WTC11 (cell line): ENCODE measurements around the gene FSTL4. TPM values are rescaled to one million over a fixed set of nuclear protein-coding genes. Genes with fewer than 3 reads are reported as not detected.

Source experiments
- ATAC-seq: fragments of 200-7000 bp; cut with Tn5 transposase; 2 replicates; pipeline ENCODE4 v1.10.0; 2021; ENCODE audit warnings: mild to moderate bottlenecking, moderate library complexity
- CTCF ChIA-PET: fragments of 300-600 bp; sonication (Branson Sonifier 250); formaldehyde crosslinking; loops from one replicate; lab custom pipeline; 2021; ENCODE audit warnings: antibody characterized with exemption; lab: Charles Lee
- POLR2A ChIA-PET: fragments of 350-600 bp; sonication (Branson Sonifier 250); formaldehyde crosslinking; loops from one replicate; lab custom pipeline; 2021; ENCODE audit warnings: antibody characterized with exemption; lab: Charles Lee
- DNase-seq: peaks from one replicate; pipeline ENCODE4 v3.0.0; 2021; ENCODE audit warnings: low spot score
- H3K27ac Mint-ChIP-seq: 2 replicates; pipeline ENCODE4 v1.8.0; 2021; ENCODE audit warnings: mixed read lengths
- H3K27me3 Mint-ChIP-seq: 2 replicates; pipeline ENCODE4 v1.8.0; 2021; ENCODE audit warnings: low read depth, mild to moderate bottlenecking, moderate library complexity, mixed read lengths
- H3K36me3 Mint-ChIP-seq: 2 replicates; pipeline ENCODE4 v1.8.0; 2021; ENCODE audit warnings: mixed read lengths
- H3K4me1 Mint-ChIP-seq: 2 replicates; pipeline ENCODE4 v1.8.0; 2022; ENCODE audit warnings: mixed read lengths
- H3K4me3 Mint-ChIP-seq: 2 replicates; pipeline ENCODE4 v1.8.0; 2021; ENCODE audit warnings: mild to moderate bottlenecking, moderate library complexity, mixed read lengths
- H3K9me3 Mint-ChIP-seq: 2 replicates; pipeline ENCODE4 v1.8.0; 2021; ENCODE audit warnings: mixed read lengths
- ARID4B ChIP-seq: sonication (generic); formaldehyde crosslinking; IDR thresholded peaks from 2 replicates; pipeline ENCODE4 v1.8.0; 2023; ENCODE audit warnings: missing genetic modification reagents, mild to moderate bottlenecking, borderline replicate concordance
- ATF1 ChIP-seq: sonication (generic); formaldehyde crosslinking; IDR thresholded peaks from 2 replicates; pipeline ENCODE4 v1.8.1; 2023; ENCODE audit warnings: mild to moderate bottlenecking, moderate library complexity, missing genetic modification reagents
- CREB1 ChIP-seq: sonication (generic); formaldehyde crosslinking; IDR thresholded peaks from 2 replicates; pipeline ENCODE4 v1.8.0; 2023; ENCODE audit warnings: mild to moderate bottlenecking, missing genetic modification reagents
- CTCF ChIP-seq: fragments of 200-600 bp; IDR thresholded peaks from 2 replicates; pipeline ENCODE4 v1.8.0; 2022; ENCODE audit warnings: antibody characterized with exemption
- FOXP1 ChIP-seq: sonication (generic); formaldehyde crosslinking; IDR thresholded peaks from 2 replicates; pipeline ENCODE4 v1.8.0; 2022; ENCODE audit warnings: missing genetic modification reagents, mild to moderate bottlenecking, moderate library complexity, borderline replicate concordance
- GRHL2 ChIP-seq: fragments of 250-450 bp; sonication (Bioruptor Pico); IDR thresholded peaks from 2 replicates; pipeline ENCODE4 v1.8.0; 2022; ENCODE audit warnings: mild to moderate bottlenecking, moderate library complexity; ENCODE audit not compliant: insufficient replicate concordance, severe bottlenecking
- GTF2I ChIP-seq: fragments of 250-450 bp; sonication (Bioruptor Pico); conservative IDR thresholded peaks from 2 replicates; pipeline ENCODE4 v1.4.0; 2021; ENCODE audit warnings: mild to moderate bottlenecking
- KAT7 ChIP-seq: sonication (generic); formaldehyde crosslinking; IDR thresholded peaks from 2 replicates; pipeline ENCODE4 v1.8.1; 2023; ENCODE audit warnings: missing genetic modification reagents, mild to moderate bottlenecking, borderline replicate concordance
- SP1 ChIP-seq: sonication (generic); formaldehyde crosslinking; conservative IDR thresholded peaks from 2 replicates; pipeline ENCODE4 v1.8.1; 2022; ENCODE audit warnings: missing genetic modification reagents
- ZBTB43 ChIP-seq: sonication (generic); formaldehyde crosslinking; IDR thresholded peaks from 2 replicates; pipeline ENCODE4 v1.8.1; 2023; ENCODE audit warnings: mild to moderate bottlenecking, missing genetic modification reagents
- ZMAT4 ChIP-seq: fragments of 250-450 bp; sonication (Bioruptor Pico); IDR thresholded peaks from 2 replicates; pipeline ENCODE4 v1.9.0; 2021; ENCODE audit warnings: mild to moderate bottlenecking
- ZNF219 ChIP-seq: sonication (generic); formaldehyde crosslinking; IDR thresholded peaks from 2 replicates; pipeline ENCODE4 v1.8.0; 2023; ENCODE audit warnings: missing genetic modification reagents, mild to moderate bottlenecking, borderline replicate concordance
- ZNF281 ChIP-seq: sonication (generic); formaldehyde crosslinking; IDR thresholded peaks from 2 replicates; pipeline ENCODE4 v1.8.0; 2023; ENCODE audit warnings: mild to moderate bottlenecking, missing genetic modification reagents
- ZNF671 ChIP-seq: fragments of 250-450 bp; sonication (Bioruptor Pico); IDR thresholded peaks from 2 replicates; pipeline ENCODE4 v1.8.0; 2021; ENCODE audit warnings: mild to moderate bottlenecking
- total RNA-seq: library from RNA; stranded (reverse); gene quantifications from 3 replicates; pipeline ENCODE4 v1.2.3, GENCODE V29; 2021
- TF ChIP-seq, protein P1 (sequence below): sonication (generic); formaldehyde crosslinking; IDR thresholded peaks from 2 replicates; pipeline ENCODE4 v1.8.1; 2022; ENCODE audit warnings: missing genetic modification reagents, borderline replicate concordance
- TF ChIP-seq, protein P2 (sequence below): sonication (generic); formaldehyde crosslinking; IDR thresholded peaks from 2 replicates; pipeline ENCODE4 v1.8.1; 2023; ENCODE audit warnings: mild to moderate bottlenecking, missing genetic modification reagents, moderate library complexity
- TF ChIP-seq, protein P3 (sequence below): fragments of 250-450 bp; sonication (Bioruptor Pico); conservative IDR thresholded peaks from 2 replicates; pipeline ENCODE4 v1.9.0; 2021; ENCODE audit warnings: mild to moderate bottlenecking

FSTL4 gene
- total RNA-seq, 1 experiment from 2014 or later: 6.1 TPM

DNA sequence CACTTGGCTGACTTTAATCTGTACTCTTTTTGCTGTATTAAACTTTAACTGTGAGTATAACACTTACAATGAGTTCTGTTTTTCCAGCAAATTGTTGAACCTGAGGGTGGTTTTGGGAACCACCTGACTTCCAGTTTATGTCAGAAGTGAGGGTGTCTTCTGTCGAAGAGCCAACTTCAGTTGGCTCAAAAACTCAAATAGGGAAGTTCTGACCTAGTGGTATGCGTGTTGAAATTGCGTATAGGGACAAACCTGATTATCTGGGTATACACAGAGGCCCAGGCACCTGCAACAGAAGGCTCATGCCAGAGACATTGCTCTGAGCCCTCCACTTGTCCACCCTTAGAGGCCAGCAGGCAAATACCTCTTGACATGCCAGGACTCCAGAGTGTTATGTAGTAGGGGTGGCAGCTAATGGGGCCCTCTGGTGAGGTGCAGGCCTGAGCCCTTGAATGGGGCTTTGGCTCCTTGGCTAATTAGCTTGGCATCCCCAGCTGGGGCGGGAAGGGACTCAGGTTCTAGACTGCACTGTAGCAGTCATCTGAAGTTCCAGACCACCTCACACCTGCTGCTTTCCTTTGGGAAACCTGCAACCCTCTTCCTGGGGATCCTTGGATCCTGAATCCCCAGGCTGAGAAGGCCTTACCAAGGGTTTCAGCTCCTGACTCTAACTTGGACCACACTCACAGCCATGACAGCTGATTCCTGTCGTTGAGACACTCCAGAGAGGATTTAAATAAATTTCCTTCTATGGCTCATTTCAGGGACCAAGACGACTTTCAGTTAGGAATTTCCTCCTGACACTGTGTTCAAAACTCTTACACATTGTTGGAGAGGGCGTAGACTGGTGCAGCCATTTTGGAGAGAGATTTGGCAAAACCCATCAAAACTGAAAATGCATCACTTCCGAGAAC lies 370.9 kb downstream of the FSTL4 start (continued):
- TF ChIP-seq ZBTB43 (no peak), ZNF219 (CRISPR knock-in tag) (no peak), KAT7 (CRISPR knock-in tag) (no peak)

- no peak for DNase-seq
- ChIA-PET CTCF (interaction anchor here (0.6 kb wide), 1 partner anchor 24 kb away, joined by 3 read pairs; no protein-coding TSS in a partner anchor), POLR2A (no interaction called here)
- Mint-ChIP-seq H3K4me3 (no peak overlapping the region), H3K27me3 (no peaks in the 10 kb centered on the region), H3K27ac (no peak overlapping the region), H3K36me3 (peaks cover 3% of the 10 kb centered on the region; the same call in 1 of the 2 replicates), H3K4me1 (0 out of 2 replicates have a peak, but pooled peaks cover 4% of the 10 kb centered on the region), H3K9me3 (peaks cover 15% of the 10 kb centered on the region)
- no peak for ATAC-seq
- TF ChIP-seq ZMAT4 (CRISPR knock-in tag) (no peak), FOXP1 (CRISPR knock-in tag) (no peak), GRHL2 (no peak), CREB1 (CRISPR knock-in tag) (no peak), ZNF281 (CRISPR knock-in tag) (no peak), GTF2I (CRISPR knock-in tag) (no peak), ARID4B (no peak), ATF1 (CRISPR knock-in tag) (no peak), ZNF671 (CRISPR knock-in tag) (no peak), SP1 (no peak), KAT7 (CRISPR knock-in tag) (no peak), CTCF (no peak)
- TF ChIP-seq, protein P1, sequence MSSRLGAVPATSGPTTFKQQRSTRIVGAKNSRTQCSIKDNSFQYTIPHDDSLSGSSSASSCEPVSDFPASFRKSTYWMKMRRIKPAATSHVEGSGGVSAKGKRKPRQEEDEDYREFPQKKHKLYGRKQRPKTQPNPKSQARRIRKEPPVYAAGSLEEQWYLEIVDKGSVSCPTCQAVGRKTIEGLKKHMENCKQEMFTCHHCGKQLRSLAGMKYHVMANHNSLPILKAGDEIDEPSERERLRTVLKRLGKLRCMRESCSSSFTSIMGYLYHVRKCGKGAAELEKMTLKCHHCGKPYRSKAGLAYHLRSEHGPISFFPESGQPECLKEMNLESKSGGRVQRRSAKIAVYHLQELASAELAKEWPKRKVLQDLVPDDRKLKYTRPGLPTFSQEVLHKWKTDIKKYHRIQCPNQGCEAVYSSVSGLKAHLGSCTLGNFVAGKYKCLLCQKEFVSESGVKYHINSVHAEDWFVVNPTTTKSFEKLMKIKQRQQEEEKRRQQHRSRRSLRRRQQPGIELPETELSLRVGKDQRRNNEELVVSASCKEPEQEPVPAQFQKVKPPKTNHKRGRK (CRISPR knock-in tag): no peak
- TF ChIP-seq, protein P2, sequence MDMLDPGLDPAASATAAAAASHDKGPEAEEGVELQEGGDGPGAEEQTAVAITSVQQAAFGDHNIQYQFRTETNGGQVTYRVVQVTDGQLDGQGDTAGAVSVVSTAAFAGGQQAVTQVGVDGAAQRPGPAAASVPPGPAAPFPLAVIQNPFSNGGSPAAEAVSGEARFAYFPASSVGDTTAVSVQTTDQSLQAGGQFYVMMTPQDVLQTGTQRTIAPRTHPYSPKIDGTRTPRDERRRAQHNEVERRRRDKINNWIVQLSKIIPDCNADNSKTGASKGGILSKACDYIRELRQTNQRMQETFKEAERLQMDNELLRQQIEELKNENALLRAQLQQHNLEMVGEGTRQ: no peak
- TF ChIP-seq, protein P3, sequence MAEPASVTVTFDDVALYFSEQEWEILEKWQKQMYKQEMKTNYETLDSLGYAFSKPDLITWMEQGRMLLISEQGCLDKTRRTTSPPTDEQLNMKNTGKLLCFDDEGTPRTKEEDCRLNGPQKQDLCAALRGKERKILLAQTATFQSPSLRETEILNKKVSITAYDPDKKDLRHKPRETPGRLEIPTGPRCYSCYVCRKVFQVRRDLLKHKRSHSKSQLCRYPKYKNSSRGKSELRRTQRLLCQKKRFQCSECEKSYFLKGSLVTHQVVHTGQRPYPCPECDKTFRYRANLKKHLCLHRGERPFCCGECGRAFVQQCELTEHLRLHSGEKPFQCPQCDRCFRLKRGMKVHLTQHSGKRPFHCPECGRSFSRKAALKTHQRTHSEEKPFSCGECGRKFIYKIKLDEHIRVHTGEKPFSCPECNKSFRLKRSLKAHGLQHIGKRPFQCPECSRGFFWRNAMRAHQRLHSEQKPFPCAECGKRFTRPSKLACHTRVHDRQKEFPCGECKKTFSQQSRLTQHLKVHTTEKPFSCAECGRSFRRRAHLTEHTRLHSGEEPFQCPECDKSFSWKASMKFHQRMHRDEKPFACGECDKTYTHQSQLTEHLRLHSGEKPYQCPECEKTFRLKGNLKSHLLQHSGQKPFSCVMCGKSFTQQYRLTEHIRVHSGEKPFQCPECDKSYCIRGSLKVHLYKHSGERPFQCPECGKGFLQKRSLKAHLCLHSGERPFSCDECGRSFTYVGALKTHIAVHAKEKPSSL (CRISPR knock-in tag): no peak
These were observed 371.8 kb downstream of the FSTL4 start for GRCh38 chr5:133240425-133241091.
